ENCODE measurements around the gene AMH.

The AMH gene

DNA sequence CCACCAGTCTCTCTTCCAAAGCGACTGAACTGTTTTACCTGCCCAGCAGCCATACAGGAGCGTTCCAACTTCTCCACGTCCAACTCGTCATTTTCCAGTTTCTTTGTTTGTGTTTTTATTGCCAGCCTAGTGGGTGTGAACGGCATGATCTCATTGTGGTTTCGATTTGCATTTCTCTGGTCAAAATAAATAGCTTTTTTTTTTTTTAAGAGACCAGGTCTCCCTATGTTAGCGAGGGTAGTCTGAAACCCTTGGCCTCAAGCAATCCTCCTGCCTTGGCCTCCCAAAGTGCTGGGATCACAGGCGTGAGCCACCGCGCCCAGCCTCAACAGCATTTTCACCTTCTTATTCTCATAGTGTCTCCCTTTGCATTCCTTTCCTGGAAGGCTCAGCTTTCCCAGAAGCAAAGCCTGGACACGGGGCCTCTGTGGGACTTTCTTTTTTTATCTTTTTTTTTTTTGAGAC lies 11.2 kb downstream of the AMH start (continued):
- TF ChIP-seq, protein P1, sequence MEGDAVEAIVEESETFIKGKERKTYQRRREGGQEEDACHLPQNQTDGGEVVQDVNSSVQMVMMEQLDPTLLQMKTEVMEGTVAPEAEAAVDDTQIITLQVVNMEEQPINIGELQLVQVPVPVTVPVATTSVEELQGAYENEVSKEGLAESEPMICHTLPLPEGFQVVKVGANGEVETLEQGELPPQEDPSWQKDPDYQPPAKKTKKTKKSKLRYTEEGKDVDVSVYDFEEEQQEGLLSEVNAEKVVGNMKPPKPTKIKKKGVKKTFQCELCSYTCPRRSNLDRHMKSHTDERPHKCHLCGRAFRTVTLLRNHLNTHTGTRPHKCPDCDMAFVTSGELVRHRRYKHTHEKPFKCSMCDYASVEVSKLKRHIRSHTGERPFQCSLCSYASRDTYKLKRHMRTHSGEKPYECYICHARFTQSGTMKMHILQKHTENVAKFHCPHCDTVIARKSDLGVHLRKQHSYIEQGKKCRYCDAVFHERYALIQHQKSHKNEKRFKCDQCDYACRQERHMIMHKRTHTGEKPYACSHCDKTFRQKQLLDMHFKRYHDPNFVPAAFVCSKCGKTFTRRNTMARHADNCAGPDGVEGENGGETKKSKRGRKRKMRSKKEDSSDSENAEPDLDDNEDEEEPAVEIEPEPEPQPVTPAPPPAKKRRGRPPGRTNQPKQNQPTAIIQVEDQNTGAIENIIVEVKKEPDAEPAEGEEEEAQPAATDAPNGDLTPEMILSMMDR (tag by site-specific recombination; IDR thresholded peaks at IDR 0.05), result no peak
- TF ChIP-seq ZBTB8A (tag by site-specific recombination; IDR thresholded peaks at IDR 0.05) (0 out of 2 replicates have a peak, but pooled peaks have one; percentile 15), GLIS1 (tag by site-specific recombination; IDR thresholded peaks at IDR 0.05) (no peak), ZFHX2 (tag by site-specific recombination; conservative IDR thresholded peaks at IDR 0.05) (peak; percentile 68), SCRT1 (tag by site-specific recombination; IDR thresholded peaks at IDR 0.05; ENCODE audit: borderline replicate concordance) (no peak), BCL11A (tag by site-specific recombination; IDR thresholded peaks at IDR 0.05; ENCODE audit: low read depth) (no peak), ZNF274 (IDR thresholded peaks at IDR 0.05; ENCODE audit: low read length) (no peak), ZNF274 (tag by site-specific recombination; IDR thresholded peaks at IDR 0.05; ENCODE audit: borderline replicate concordance) (no peak), ZNF423 (tag by site-specific recombination; IDR thresholded peaks at IDR 0.05) (no peak), GLI4 (tag by site-specific recombination; IDR thresholded peaks at IDR 0.05) (no peak), ZNF394 (tag by site-specific recombination; IDR thresholded peaks at IDR 0.05; ENCODE audit: borderline replicate concordance) (no peak), BCL11B (tag by site-specific recombination; IDR thresholded peaks at IDR 0.05; ENCODE audit: low read depth) (no peak), ZNF311 (tag by site-specific recombination; IDR thresholded peaks at IDR 0.05; ENCODE audit: borderline replicate concordance) (no peak), ZNF132 (tag by site-specific recombination; IDR thresholded peaks at IDR 0.05; ENCODE audit: borderline replicate concordance) (no peak), ZBTB20 (tag by site-specific recombination; IDR thresholded peaks at IDR 0.05) (no peak), ZNF155 (tag by site-specific recombination; IDR thresholded peaks at IDR 0.05) (no peak), ZBTB7A (tag by site-specific recombination; IDR thresholded peaks at IDR 0.05; ENCODE audit: low read depth) (no peak), ZNF16 (tag by site-specific recombination; IDR thresholded peaks at IDR 0.05; ENCODE audit: low read depth) (no peak), KLF7 (tag by site-specific recombination; IDR thresholded peaks at IDR 0.05; ENCODE audit: borderline replicate concordance) (no peak), ZBTB21 (tag by site-specific recombination; IDR thresholded peaks at IDR 0.05) (peak; percentile 79), ZNF473 (tag by site-specific recombination; IDR thresholded peaks at IDR 0.05) (no peak), ZNF23 (tag by site-specific recombination; IDR thresholded peaks at IDR 0.05; ENCODE audit: borderline replicate concordance) (no peak), ZNF146 (tag by site-specific recombination; IDR thresholded peaks at IDR 0.05) (no peak), ZSCAN30 (tag by site-specific recombination; IDR thresholded peaks at IDR 0.05) (no peak), ZNF223 (tag by site-specific recombination; IDR thresholded peaks at IDR 0.05) (no peak), ZIC2 (tag by site-specific recombination; IDR thresholded peaks at IDR 0.05) (no peak)
- TF ChIP-seq, protein P2, sequence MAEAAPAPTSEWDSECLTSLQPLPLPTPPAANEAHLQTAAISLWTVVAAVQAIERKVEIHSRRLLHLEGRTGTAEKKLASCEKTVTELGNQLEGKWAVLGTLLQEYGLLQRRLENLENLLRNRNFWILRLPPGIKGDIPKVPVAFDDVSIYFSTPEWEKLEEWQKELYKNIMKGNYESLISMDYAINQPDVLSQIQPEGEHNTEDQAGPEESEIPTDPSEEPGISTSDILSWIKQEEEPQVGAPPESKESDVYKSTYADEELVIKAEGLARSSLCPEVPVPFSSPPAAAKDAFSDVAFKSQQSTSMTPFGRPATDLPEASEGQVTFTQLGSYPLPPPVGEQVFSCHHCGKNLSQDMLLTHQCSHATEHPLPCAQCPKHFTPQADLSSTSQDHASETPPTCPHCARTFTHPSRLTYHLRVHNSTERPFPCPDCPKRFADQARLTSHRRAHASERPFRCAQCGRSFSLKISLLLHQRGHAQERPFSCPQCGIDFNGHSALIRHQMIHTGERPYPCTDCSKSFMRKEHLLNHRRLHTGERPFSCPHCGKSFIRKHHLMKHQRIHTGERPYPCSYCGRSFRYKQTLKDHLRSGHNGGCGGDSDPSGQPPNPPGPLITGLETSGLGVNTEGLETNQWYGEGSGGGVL (tag by site-specific recombination; IDR thresholded peaks at IDR 0.05), result no peak
- TF ChIP-seq, protein P3, sequence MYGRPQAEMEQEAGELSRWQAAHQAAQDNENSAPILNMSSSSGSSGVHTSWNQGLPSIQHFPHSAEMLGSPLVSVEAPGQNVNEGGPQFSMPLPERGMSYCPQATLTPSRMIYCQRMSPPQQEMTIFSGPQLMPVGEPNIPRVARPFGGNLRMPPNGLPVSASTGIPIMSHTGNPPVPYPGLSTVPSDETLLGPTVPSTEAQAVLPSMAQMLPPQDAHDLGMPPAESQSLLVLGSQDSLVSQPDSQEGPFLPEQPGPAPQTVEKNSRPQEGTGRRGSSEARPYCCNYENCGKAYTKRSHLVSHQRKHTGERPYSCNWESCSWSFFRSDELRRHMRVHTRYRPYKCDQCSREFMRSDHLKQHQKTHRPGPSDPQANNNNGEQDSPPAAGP (tag by site-specific recombination; IDR thresholded peaks at IDR 0.05), result peak; percentile 57; the same call in 1 of the 2 replicates
- TF ChIP-seq, protein P4, sequence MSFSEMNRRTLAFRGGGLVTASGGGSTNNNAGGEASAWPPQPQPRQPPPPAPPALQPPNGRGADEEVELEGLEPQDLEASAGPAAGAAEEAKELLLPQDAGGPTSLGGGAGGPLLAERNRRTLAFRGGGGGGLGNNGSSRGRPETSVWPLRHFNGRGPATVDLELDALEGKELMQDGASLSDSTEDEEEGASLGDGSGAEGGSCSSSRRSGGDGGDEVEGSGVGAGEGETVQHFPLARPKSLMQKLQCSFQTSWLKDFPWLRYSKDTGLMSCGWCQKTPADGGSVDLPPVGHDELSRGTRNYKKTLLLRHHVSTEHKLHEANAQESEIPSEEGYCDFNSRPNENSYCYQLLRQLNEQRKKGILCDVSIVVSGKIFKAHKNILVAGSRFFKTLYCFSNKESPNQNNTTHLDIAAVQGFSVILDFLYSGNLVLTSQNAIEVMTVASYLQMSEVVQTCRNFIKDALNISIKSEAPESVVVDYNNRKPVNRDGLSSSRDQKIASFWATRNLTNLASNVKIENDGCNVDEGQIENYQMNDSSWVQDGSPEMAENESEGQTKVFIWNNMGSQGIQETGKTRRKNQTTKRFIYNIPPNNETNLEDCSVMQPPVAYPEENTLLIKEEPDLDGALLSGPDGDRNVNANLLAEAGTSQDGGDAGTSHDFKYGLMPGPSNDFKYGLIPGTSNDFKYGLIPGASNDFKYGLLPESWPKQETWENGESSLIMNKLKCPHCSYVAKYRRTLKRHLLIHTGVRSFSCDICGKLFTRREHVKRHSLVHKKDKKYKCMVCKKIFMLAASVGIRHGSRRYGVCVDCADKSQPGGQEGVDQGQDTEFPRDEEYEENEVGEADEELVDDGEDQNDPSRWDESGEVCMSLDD (tag by site-specific recombination; IDR thresholded peaks at IDR 0.05), result no peak
- TF ChIP-seq, protein P5, sequence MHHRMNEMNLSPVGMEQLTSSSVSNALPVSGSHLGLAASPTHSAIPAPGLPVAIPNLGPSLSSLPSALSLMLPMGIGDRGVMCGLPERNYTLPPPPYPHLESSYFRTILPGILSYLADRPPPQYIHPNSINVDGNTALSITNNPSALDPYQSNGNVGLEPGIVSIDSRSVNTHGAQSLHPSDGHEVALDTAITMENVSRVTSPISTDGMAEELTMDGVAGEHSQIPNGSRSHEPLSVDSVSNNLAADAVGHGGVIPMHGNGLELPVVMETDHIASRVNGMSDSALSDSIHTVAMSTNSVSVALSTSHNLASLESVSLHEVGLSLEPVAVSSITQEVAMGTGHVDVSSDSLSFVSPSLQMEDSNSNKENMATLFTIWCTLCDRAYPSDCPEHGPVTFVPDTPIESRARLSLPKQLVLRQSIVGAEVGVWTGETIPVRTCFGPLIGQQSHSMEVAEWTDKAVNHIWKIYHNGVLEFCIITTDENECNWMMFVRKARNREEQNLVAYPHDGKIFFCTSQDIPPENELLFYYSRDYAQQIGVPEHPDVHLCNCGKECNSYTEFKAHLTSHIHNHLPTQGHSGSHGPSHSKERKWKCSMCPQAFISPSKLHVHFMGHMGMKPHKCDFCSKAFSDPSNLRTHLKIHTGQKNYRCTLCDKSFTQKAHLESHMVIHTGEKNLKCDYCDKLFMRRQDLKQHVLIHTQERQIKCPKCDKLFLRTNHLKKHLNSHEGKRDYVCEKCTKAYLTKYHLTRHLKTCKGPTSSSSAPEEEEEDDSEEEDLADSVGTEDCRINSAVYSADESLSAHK (tag by site-specific recombination; IDR thresholded peaks at IDR 0.05), result peak; percentile 60; the same call in 1 of the 2 replicates
- TF ChIP-seq, protein P6, sequence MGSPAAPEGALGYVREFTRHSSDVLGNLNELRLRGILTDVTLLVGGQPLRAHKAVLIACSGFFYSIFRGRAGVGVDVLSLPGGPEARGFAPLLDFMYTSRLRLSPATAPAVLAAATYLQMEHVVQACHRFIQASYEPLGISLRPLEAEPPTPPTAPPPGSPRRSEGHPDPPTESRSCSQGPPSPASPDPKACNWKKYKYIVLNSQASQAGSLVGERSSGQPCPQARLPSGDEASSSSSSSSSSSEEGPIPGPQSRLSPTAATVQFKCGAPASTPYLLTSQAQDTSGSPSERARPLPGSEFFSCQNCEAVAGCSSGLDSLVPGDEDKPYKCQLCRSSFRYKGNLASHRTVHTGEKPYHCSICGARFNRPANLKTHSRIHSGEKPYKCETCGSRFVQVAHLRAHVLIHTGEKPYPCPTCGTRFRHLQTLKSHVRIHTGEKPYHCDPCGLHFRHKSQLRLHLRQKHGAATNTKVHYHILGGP (tag by site-specific recombination; IDR thresholded peaks at IDR 0.05), result no peak

Measured in HEK293 (cell line).